ENCODE data around the gene AKAP6.
"Not testable (repeated sequence)": the region's sequence is repeated elsewhere in the genome, so short reads cannot be mapped to it uniquely, and the experiment has no call there.

AKAP6 gene

GRCh38 chr14:32761381-32761968, 432.4 kb downstream of the AKAP6 start:
- DNase-seq (ENCODE audit: low spot score), result no peak

- DNase-seq (ENCODE audit: low spot score), result no peak
Observed at GRCh38 chr14:32762886-32763285, 433.8 kb downstream of the AKAP6 start.

GRCh38 chr14:32763673-32764072, 434.6 kb downstream of the AKAP6 start:
- DNase-seq (ENCODE audit: low spot score), result no peak

GRCh38 chr14:32764131-32764530, 435.0 kb downstream of the AKAP6 start:
- no peak for DNase-seq (ENCODE audit: low spot score)

- no peak for DNase-seq (ENCODE audit: low spot score)
Observed at GRCh38 chr14:32770422-32770821, 441.3 kb downstream of the AKAP6 start.

GRCh38 chr14:32774214-32774613, 445.1 kb downstream of the AKAP6 start:
- DNase-seq (ENCODE audit: low spot score), result no peak

GRCh38 chr14:32779840-32780239, 450.7 kb downstream of the AKAP6 start:
- DNase-seq (ENCODE audit: low spot score), result no peak

- no peak for DNase-seq (ENCODE audit: low spot score)
Observed at GRCh38 chr14:32784405-32784804, 455.3 kb downstream of the AKAP6 start.

GRCh38 chr14:32785585-32785984, 456.5 kb downstream of the AKAP6 start:
- no peak for DNase-seq (ENCODE audit: low spot score)

GRCh38 chr14:32786886-32787285, 457.8 kb downstream of the AKAP6 start:
- DNase-seq (ENCODE audit: low spot score), result no peak

GRCh38 chr14:32793033-32793432, 463.9 kb downstream of the AKAP6 start:
- DNase-seq (ENCODE audit: low spot score), result not testable (repeated sequence)

GRCh38 chr14:32800320-32800719, 471.2 kb downstream of the AKAP6 start:
- DNase-seq (ENCODE audit: low spot score), result no peak

GRCh38 chr14:32802295-32802694, 473.2 kb downstream of the AKAP6 start:
- DNase-seq (ENCODE audit: low spot score), result no peak

- no peak for DNase-seq (ENCODE audit: low spot score)
Observed at GRCh38 chr14:32805979-32806378, 476.9 kb downstream of the AKAP6 start.

GRCh38 chr14:32808644-32809043, 479.5 kb downstream of the AKAP6 start:
- DNase-seq (ENCODE audit: low spot score), result no peak

GRCh38 chr14:32809255-32809654, 480.2 kb downstream of the AKAP6 start:
- DNase-seq (ENCODE audit: low spot score), result no peak

GRCh38 chr14:32813401-32813800, 484.3 kb downstream of the AKAP6 start:
- no peak for DNase-seq (ENCODE audit: low spot score)

GRCh38 chr14:32814721-32815120, 485.6 kb downstream of the AKAP6 start:
- no peak for DNase-seq (ENCODE audit: low spot score)

- no peak for DNase-seq (ENCODE audit: low spot score)
Observed at GRCh38 chr14:32816588-32816987, 487.5 kb downstream of the AKAP6 start.

GRCh38 chr14:32817780-32818179, 488.7 kb downstream of the AKAP6 start:
- no peak for DNase-seq (ENCODE audit: low spot score)

GRCh38 chr14:32818581-32818980, 489.5 kb downstream of the AKAP6 start:
- DNase-seq (ENCODE audit: low spot score), result no peak

GRCh38 chr14:32820181-32820580, 491.1 kb downstream of the AKAP6 start:
- DNase-seq (ENCODE audit: low spot score), result no peak

GRCh38 chr14:32820682-32821081, 491.6 kb downstream of the AKAP6 start:
- DNase-seq (ENCODE audit: low spot score), result no peak

- DNase-seq (ENCODE audit: low spot score), result no peak
Observed at GRCh38 chr14:32821964-32822653, 493.0 kb downstream of the AKAP6 start.
